Kidney capillary endothelial cell (primary cell): ENCODE results near the gene PASK.
A peak's percentile ranks its signal among the peaks of the same experiment; 100 is the strongest.
"Not testable (repeated sequence)": the region's sequence is repeated elsewhere in the genome, so short reads cannot be mapped to it uniquely, and the experiment has no call there.

ENCODE experiments used
- DNase-seq: peaks from one replicate; pipeline ENCODE4 v3.0.0-alpha.2; 2018; ENCODE audit warnings: low spot score

Gene PASK

DNA sequence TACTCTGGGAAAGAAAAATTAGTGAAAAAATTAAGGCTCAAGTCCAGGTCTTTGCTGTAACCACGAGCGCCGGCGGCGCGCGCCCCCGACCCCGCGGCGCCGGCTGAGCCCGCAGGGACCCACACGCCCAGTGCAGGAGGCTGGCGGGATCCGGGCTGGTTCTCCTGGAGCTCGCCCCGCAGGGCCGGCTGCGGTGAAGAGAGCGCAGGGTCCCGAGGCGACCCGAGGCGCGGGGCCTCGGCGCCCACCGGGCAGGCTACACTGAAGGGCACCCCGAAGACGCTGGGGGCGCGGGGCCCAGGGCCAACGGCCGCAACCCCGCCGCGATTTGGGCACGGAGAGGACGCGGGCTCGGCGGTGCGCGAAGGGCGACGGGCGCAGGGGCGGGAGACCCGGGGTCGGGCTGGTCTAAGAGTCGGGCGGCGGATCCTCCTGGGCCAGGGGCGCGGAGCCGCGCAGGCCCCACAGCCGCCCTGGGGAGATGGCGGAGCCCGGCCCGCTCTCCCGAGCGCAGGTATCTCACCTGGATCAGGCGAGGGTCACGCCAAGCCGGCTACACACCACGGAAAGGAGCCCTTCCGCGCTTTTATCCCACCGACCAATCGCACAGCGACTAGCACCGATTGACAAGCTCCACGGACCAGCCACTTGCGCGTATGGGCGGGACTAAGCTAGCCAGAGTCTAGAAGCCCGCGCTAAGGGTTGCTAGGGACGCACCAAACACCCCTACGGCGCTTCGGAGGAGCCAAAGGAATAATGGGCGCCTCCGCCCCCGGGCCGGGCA, at the start of gene PASK:
TSS of gene PASK (minus strand) at position 582 of the 784 bp plus-strand sequence. CDS start 6,440 bp downstream, outside the sequence.
- peak; percentile 90 for DNase-seq

GRCh38 chr2:241198381-241199279, 49.4 kb upstream of the PASK start:
- no peak for DNase-seq

GRCh38 chr2:241197947-241198346, 48.7 kb upstream of the PASK start:
- no peak for DNase-seq

DNA sequence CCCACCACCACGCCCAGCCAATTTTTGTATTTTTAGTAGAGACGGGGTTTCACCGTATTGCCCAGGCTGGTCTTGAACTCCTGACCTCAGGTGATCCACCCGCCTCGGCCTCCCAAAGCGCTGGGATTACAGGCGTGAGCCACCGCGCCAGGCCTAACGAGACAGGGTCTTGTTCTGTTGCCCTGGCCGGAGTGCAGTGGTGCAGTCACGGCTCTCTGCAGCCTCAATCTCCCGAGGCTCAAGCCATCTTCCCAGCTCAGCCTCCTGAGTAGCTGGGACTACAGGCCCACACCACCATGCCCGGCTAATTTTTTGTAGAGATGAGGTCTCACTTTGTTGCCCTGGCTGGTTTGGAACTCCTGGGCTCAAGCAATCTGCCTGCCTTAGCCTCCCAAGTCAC, 48.0 kb upstream of the PASK start:
- DNase-seq, result not testable (repeated sequence)

GRCh38 chr2:241195506-241196130, 46.3 kb upstream of the PASK start:
- DNase-seq, result no peak

- no peak for DNase-seq
These were observed 45.5 kb upstream of the PASK start for GRCh38 chr2:241194811-241195210.

GRCh38 chr2:241193271-241193670, 44.0 kb upstream of the PASK start:
- DNase-seq, result no peak

DNA sequence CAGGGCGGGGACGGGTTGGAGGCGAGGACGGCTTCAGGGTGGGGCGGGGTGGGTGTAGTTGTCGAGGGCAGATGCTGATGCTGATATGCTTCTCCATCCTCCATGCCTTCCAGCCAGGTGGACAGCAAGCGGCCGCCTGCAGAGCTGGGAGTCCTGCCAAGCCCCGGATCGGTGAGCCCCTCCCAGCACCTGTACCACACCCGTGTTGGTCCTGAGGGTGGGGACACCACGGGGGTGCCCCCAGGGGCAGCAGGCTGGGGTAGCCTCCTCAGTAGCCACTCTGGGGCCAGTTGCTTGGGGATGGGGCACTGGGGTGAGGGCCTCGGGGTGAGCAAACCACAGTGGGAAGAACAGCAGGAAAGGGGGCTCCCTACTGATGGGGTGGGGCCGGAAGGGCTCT, 41.8 kb upstream of the PASK start:
- DNase-seq, result no peak

GRCh38 chr2:241190291-241190981, 41.2 kb upstream of the PASK start:
- DNase-seq, result no peak

- DNase-seq, result no peak
These were observed 40.6 kb upstream of the PASK start for GRCh38 chr2:241189856-241190201.

DNA sequence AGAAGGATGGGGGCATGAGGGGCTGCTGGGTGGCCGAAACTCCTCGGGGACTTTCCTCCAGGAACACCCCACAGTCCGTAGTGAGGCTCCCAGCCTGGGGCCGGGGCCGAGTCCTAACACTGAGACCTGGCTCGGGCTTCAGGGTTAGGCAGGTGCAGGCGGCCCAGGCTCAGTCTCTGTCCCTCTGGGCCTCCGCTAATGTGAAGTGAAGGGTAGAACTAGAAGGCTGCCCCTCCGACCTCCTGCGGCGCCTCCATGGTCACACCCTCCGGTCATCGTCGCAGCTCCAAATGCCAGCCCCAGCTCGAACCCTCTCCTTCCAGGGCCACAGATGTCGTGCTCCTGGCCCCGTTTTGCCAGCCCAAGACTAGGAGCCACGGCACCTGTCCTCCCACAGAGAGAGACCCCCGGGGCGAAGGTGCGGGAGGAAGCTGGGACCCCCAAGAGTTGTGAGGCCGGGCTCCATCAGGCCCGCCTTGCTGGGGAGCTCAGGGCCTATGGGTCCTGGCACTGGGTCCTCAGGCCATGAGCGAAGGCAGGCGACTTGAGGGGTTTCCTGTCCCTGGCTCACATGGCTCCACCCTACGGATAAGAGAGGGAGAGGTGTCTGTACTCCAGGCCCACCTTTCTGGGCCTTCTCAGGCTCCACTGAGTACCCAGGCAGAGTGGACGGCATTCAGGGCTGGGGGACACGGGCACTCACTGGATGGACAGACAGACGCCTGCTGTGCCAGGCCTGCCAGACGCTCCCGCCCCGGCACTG, 40.0 kb upstream of the PASK start:
- no peak for DNase-seq

DNA sequence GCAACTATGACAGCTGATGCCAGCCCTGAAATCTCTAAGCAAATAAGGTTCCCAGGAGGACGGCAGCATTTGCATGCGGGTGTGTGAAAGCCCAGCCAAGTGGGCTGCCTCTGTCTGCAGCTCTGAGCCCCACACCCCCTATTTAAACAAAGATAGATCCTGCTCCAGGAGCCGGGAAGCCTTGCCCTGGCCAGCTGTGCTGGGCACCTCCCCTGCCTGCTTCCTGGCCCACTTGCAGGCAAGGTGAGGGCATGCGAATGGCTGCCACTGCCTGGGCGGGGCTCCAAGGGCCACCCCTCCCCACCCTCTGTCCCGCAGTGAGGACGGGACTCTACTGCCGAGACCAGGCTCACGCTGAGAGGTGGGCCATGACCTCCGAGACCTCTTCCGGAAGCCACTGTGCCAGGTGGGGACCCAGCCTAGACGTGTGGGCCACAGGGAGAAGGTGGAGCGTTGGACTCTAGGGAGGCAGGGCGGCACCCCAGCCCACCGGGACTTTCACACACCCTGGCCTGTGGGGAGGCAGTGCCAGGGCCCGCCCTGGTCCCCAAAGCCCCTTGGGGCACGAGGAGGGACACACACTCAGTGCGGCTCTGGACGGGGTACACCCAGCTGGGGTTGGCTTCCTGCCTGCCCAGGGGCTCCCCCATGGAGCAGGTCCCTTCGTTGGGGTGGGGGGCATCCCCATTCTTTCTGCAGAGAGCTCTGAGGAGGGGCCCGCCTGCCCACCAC, 39.3 kb upstream of the PASK start, which contains the start of gene ANO7:
TSS of gene ANO7 (plus strand) at position 317 of the 732 bp plus-strand sequence. CDS start 1,387 bp downstream, outside the sequence.
- DNase-seq, result no peak

DNA sequence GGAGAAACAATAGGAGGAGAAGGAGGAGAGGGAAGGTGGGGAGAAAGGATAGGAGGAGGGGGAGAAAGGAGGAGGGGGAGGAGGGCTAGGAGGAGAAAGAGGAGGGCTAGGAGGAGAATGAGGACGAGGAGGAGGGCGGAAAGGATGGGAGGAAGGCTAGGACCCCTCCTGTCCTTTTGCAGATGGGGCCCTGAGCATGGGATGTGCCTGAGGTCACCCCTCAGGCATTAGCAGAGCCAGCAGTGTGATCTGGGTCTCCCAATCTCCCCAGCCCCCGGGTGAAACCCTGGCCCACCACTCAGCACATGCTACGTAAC, 38.6 kb upstream of the PASK start:
- no peak for DNase-seq

GRCh38 chr2:241187101-241187917, 38.0 kb upstream of the PASK start:
- no peak for DNase-seq

GRCh38 chr2:241185961-241186360, 36.7 kb upstream of the PASK start:
- DNase-seq, result no peak

DNA sequence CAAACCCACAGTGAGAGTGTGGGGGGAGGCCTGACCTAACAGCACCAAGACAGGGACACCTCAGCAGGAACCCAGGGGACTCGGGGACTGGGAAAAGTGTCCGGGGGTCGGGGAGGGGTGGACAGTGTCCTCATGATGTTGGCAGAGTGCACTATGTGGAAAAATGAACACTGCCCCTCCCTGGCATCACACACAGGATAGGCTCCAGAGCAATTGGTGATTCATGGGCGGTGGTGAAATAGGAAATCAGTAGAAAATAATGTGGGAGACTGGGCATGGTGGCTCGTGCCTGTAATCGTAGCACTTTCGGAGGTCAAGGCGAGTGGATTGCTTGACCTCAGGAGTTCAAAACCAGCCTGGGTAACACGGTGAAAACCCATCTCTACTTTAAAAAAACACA, 35.6 kb upstream of the PASK start:
- no peak for DNase-seq

DNA sequence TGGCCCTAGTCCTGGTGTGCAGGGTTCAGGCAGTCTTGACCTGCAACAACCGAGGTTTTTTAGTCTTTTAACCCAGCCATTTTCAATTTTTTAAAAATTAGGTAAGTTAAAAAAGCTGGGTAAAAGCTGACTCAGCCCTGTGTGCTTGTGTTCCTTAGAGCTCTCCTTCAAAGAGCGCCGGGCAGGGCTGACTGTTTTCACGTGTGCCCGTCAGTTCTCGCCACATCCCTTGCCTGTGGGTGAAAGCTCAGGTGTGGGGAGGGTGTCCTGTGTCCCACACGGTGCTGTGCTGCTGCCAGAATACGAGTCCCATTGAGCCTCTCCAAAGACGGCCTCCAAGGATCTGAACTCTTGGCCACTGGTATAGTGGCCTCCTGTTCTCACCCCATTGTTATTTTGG, 33.9 kb upstream of the PASK start:
- DNase-seq, result no peak

DNA sequence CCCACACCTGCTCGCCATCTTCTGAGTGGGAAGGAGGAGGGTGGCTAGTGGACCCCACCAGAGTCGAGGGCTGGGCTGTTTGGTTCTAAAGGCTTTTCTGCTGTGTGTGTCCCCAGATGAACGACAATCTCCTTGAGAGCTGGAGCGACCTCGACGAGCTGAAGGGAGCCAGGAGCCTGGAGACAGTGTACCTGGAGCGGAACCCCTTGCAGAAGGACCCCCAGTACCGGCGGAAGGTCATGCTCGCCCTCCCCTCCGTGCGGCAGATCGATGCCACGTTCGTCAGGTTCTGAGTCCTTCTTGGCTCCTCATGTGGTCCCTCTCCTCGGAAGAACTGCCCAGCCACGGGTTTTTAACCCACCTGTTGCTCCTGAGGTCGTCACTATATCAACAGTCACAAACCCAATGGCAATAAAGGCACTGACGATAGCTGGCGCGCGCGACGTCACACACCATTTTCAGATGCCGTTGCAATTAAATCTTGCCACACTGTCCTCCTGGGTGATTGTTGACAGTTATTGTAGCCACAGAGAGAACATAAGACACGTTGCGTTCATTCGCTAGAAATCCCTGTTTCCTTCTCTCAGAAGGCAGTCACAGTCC, 33.4 kb upstream of the PASK start:
- DNase-seq, result no peak

DNA sequence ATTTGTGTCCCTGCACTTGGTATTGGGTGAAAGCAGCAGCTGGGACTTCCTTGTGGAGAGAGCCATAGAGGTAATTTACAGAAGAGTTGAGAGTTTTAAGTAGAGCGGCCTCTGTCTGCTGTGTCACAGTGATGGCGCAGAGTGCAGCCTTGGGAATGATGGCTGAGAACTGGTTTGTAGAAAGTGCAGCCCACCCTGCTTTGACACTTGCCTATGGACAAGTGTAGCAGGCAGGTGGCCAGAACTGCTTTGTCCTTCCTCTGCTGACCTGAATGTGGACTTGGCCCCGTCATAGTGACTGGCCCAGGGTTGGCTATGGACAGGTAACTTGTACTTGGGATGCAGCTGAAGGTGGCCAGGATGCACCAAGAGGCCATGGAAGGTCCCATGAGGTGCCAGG, 32.9 kb upstream of the PASK start:
- DNase-seq, result no peak
